ENCODE data around the gene CIBAR2.

The CIBAR2 gene

DNA sequence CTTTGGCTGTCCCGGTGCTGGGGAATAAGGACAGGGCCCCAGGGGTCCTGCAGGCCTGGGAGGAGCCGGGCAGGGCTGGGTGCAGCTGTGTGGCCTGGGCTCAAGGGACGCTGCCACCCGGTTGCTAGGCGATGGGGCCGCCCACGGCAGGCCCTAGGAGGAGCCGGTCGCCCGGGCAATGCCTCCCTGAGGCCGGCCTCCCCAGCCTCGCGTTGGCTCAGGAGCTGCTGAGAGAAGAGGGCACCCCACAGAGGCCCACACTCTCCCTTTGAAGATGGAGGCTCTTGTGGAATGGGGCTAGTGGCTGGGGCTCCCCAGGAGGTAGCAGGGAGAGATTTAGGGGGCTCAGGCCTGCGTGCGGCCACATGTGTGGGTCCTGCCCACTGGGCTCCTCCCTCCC, at the start of gene CIBAR2:
CIBAR2 (minus strand) TSS at position 109 of the 400 bp plus-strand sequence. CDS start 120 bp downstream, outside the sequence.
- Histone ChIP-seq H3K4me3 (no peak within 1 kb of the TSS), H3K9me3 (no peaks in the 10 kb centered on the region), H3K27ac (no peak within 1 kb of the TSS), H3K36me3 (no peaks in the 10 kb centered on the region), H3K4me1 (peaks cover 0 to 9% (median 4%) of the 10 kb centered on the region in 4 donors), H3K27me3 (peaks cover 0 to 13% of the 10 kb centered on the region in 2 donors)
- no peak for DNase-seq
- intact Hi-C loops (cut with DNase I; ENCODE audit: low total_unique reads) = loop anchor here (5.0 kb wide), 1 partner anchor 145 kb away; no protein-coding TSS in a partner anchor
- TF ChIP-seq CTCF (IDR thresholded peaks at IDR 0.05) = no peak

DNA sequence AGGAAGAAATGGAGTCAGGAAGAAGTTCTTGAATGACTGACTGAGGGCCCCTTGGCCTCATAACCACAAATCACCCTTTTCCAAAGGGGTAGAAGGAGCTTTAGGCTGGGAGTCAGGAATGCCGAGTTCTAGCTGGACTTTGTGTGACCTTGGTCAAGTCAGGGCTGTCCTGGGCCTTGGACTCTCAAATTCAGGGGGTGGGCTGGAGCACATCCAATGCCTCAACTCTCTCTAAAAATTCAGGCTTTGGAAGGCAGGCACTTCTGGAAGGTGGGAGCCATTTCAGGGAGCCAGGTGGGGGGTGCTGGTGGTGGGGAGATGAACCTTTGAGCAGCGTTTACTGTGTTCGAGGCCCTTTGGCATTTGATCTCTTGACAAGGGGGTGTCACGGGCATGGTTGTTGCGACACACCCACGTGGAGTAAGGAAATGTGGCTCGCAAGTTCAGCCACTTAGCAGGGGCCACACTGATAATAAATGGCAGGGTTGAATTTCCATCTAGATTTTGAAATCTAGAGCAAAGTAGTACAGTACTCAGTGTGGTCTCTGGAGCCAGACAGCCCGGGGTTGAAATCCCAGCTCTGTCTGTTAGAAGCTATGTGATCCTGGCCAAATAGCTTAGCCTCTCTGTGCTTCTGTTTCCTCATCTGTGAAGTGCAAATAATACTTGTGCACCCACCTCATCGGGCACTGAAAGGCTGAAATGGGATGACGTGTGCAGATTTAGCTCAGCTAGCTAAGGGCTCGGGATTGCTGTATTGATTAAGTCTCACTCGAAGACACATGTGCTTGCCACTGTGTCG, 47.1 kb upstream of the CIBAR2 start:
- no peak overlapping the region for H3K4me3 ChIP-seq
- no peaks in the 10 kb centered on the region for H3K9me3 ChIP-seq
- H3K27ac ChIP-seq = no peak overlapping the region
- no peaks in the 10 kb centered on the region for H3K27me3 ChIP-seq
- intact Hi-C loops (cut with DNase I; ENCODE audit: low total_unique reads) = no loop called here
- TF ChIP-seq CTCF (IDR thresholded peaks at IDR 0.05) = no peak
- no peak for DNase-seq
- peaks cover 0 to 45% (median 30%) of the 10 kb centered on the region in 4 donors for H3K4me1 ChIP-seq
- H3K36me3 ChIP-seq = no peaks in the 10 kb centered on the region

DNA sequence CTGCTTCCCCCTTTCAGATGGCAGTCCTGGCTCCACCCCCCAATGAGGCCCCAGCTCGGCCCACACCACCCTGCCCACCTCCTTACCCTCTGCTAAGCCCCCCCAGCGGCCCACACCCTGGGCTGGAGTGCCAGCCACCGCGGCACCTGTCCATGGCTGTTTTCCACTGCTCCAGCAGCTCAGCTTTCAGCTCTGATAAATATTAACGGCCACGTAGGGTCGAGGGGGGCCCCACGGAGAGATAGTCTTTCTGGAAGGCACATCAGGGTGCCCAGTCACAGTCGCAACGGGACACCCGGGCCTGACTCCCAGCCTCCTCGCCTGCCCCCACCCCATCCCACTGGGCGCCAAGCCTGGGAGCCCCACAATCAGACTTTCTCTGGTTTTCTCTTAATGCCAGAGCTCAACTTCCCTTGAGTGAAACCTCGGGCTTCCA, 46.5 kb upstream of the CIBAR2 start:
- Histone ChIP-seq H3K27me3 (no peaks in the 10 kb centered on the region), H3K4me1 (peaks cover 0 to 48% (median 34%) of the 10 kb centered on the region in 4 donors), H3K9me3 (no peaks in the 10 kb centered on the region), H3K4me3 (no peak overlapping the region), H3K36me3 (no peaks in the 10 kb centered on the region), H3K27ac (no peak overlapping the region)
- DNase-seq = no peak
- intact Hi-C loops (cut with DNase I; ENCODE audit: low total_unique reads) = no loop called here
- TF ChIP-seq CTCF (IDR thresholded peaks at IDR 0.05) = no peak

GRCh38 chr16:85157813-85158742, 45.8 kb upstream of the CIBAR2 start:
- Histone ChIP-seq H3K9me3 (no peaks in the 10 kb centered on the region), H3K36me3 (no peaks in the 10 kb centered on the region), H3K27ac (no peak overlapping the region), H3K4me3 (no peak overlapping the region), H3K27me3 (no peaks in the 10 kb centered on the region), H3K4me1 (peaks cover 0 to 51% (median 37%) of the 10 kb centered on the region in 4 donors)
- no peak for TF ChIP-seq CTCF (IDR thresholded peaks at IDR 0.05)
- no peak for DNase-seq
- intact Hi-C loops (cut with DNase I; ENCODE audit: low total_unique reads) = no loop called here

DNA sequence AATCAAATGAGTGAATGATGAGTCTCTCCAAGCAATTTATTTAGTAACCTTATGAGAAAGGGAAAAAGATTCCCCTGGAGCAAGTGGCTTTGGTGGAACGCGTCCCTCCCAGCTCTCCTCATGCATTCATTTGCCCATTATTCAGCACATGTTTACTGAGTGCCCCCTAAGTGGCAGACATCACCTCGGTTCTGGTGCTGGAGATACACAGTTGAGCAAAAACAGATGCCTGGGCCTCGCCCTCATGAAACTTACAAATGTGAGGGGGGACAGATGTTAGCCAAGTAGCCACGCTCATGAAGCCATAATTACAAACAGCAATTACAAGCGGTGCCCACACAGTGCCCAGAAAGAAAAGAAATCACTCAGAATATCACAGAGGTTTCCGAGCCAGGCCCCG, 45.1 kb upstream of the CIBAR2 start:
- H3K9me3 ChIP-seq = no peaks in the 10 kb centered on the region
- H3K36me3 ChIP-seq = no peaks in the 10 kb centered on the region
- TF ChIP-seq CTCF (IDR thresholded peaks at IDR 0.05) = no peak
- peaks cover 0 to 51% (median 33%) of the 10 kb centered on the region in 4 donors for H3K4me1 ChIP-seq
- no peaks in the 10 kb centered on the region for H3K27me3 ChIP-seq
- DNase-seq = no peak
- no peak overlapping the region for H3K27ac ChIP-seq
- intact Hi-C loops (cut with DNase I; ENCODE audit: low total_unique reads) = no loop called here
- no peak overlapping the region for H3K4me3 ChIP-seq

Measured in tibial artery (tissue), 4 donors.